ENCODE measurements around the gene MRPL53.

GRCh38 chr2:74472086-74472944 lies at the start of gene MRPL53:
- TF ChIP-seq CTCF (IDR thresholded peaks at IDR 0.05) (peak in 1 of 6 experiments; percentile 7), POLR2AphosphoS5 (IDR thresholded peaks at IDR 0.05) (peak; percentile 95 to 99), POLR2A (IDR thresholded peaks at IDR 0.05) (peak in 3 of 4 donors; percentile 50 to 93 (median 68))
